Astrocyte (in vitro differentiated cells and primary cell): ENCODE measurements around the gene FBXO22. TPM values are rescaled to one million over a fixed set of nuclear protein-coding genes. Genes with fewer than 3 reads are reported as not detected.

Experiments used
- DNase-seq: peaks from one replicate; pipeline ENCODE4 v3.0.0-alpha.2; 2010; ENCODE audit warnings: low read depth
- FAIRE-seq: peaks from 2 replicates; lab custom pipeline; 2011; peaks lifted over from hg19 to GRCh38; lab: Jason Lieb, UNC
- H2AFZ ChIP-seq: 2 replicates; pipeline ENCODE4 v1.6.0; 2012; ENCODE audit warnings: low read depth, low read length, inconsistent platforms
- H3K27ac ChIP-seq: 2 replicates; pipeline ENCODE4 v1.5.1; 2011; ENCODE audit warnings: low read depth, low read length, inconsistent platforms
- H3K27me3 ChIP-seq: 2 replicates; pipeline ENCODE4 v1.6.0; 2011; ENCODE audit warnings: low read length, inconsistent platforms; ENCODE audit not compliant: insufficient read depth
- H3K36me3 ChIP-seq: 2 replicates; pipeline ENCODE4 v1.5.1; 2011; ENCODE audit warnings: low read length, inconsistent platforms; ENCODE audit not compliant: insufficient read depth
- H3K4me1 ChIP-seq: 2 replicates; pipeline ENCODE4 v1.5.1; 2011; ENCODE audit warnings: low read length, inconsistent platforms; ENCODE audit not compliant: insufficient read depth
- H3K4me2 ChIP-seq: 2 replicates; pipeline ENCODE4 v1.6.0; 2012; ENCODE audit warnings: low read length, inconsistent platforms
- H3K4me3 ChIP-seq: 2 replicates; pipeline ENCODE4 v1.5.1; 2011; ENCODE audit warnings: low read depth, mild to moderate bottlenecking, low read length, inconsistent platforms; ENCODE audit not compliant: insufficient read depth
- H3K79me2 ChIP-seq: 2 replicates; pipeline ENCODE4 v1.6.0; 2012; ENCODE audit warnings: mild to moderate bottlenecking, low read length, inconsistent platforms; ENCODE audit not compliant: insufficient read depth
- H3K9ac ChIP-seq: 2 replicates; pipeline ENCODE4 v1.6.0; 2012; ENCODE audit warnings: mild to moderate bottlenecking, low read length, inconsistent platforms
- H3K9me3 ChIP-seq: 2 replicates; pipeline ENCODE4 v1.5.1; 2012; ENCODE audit warnings: low read depth, mild to moderate bottlenecking, low read length, inconsistent platforms; ENCODE audit not compliant: insufficient read depth
- H4K20me1 ChIP-seq: 2 replicates; pipeline ENCODE4 v1.6.0; 2012; ENCODE audit warnings: low read length, inconsistent platforms; ENCODE audit not compliant: insufficient read depth
- H3K27ac Mint-ChIP-seq: one replicate; pipeline ENCODE4 v1.8.0; 2021; ENCODE audit warnings: mild to moderate bottlenecking, mixed read lengths; ENCODE audit not compliant: unreplicated experiment
- H3K27me3 Mint-ChIP-seq: one replicate; pipeline ENCODE4 v1.8.0; 2021; ENCODE audit warnings: low read depth, mixed read lengths; ENCODE audit not compliant: unreplicated experiment
- H3K36me3 Mint-ChIP-seq: one replicate; pipeline ENCODE4 v1.8.0; 2021; ENCODE audit warnings: low read depth, mixed read lengths; ENCODE audit not compliant: unreplicated experiment
- H3K4me1 Mint-ChIP-seq: one replicate; pipeline ENCODE4 v1.8.0; 2021; ENCODE audit warnings: low read depth, mixed read lengths; ENCODE audit not compliant: unreplicated experiment
- H3K4me3 Mint-ChIP-seq: one replicate; pipeline ENCODE4 v1.8.0; 2021; ENCODE audit warnings: mild to moderate bottlenecking, moderate library complexity, mixed read lengths; ENCODE audit not compliant: unreplicated experiment
- H3K9me3 Mint-ChIP-seq: one replicate; pipeline ENCODE4 v1.8.0; 2021; ENCODE audit warnings: mild to moderate bottlenecking, mixed read lengths; ENCODE audit not compliant: unreplicated experiment
- EZH2 ChIP-seq: IDR thresholded peaks from 2 replicates; pipeline ENCODE4 v1.6.1; 2012; ENCODE audit warnings: mild to moderate bottlenecking, low read length, inconsistent platforms; ENCODE audit not compliant: insufficient read depth
- total RNA-seq: library from RNA; stranded (reverse); gene quantifications from 2 replicates; pipeline ENCODE4 v1.2.1, GENCODE V29; 2021
- TF ChIP-seq, protein P1 (sequence below): IDR thresholded peaks from 2 replicates; pipeline ENCODE4 v1.5.1; 2011; ENCODE audit warnings: low read depth, mild to moderate bottlenecking, inconsistent platforms, low read length, moderate library complexity; ENCODE audit not compliant: insufficient read depth

The FBXO22 gene
- total RNA-seq, 1 donor from 2014 or later = 69.1 TPM

DNA sequence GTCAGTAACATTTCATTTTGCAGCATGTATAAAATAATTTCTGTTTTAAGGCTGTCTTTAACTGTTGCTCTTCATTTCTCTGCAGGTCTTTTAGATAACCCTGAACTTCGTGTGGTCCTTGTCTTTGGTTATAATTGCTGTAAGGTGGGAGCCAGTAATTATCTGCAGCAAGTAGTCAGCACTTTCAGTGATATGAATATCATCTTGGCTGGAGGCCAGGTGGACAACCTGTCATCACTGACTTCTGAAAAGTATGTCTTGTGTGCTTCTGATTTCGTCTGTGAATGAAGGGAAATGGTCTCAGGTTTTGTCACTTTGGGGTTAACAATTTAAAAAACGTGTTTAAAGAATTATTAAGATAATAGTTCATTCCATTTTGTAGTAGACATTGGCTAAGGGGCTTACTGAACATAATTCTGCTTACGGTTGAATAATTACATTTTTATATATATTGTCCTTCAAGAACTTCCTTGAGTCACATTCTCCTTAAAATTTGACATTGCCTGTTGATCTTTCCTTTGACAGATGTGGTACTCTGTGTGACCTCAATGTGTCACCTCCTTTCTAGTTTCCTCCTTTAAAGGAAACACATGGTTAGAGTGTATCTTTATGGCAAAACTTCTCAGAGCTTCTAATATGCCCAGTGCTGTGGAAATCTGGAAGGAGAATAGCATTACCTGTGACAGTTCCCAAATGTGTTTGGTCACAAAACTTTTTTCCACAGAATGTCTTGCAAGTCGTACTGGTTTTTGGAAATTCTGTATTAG, 26.3 kb downstream of the FBXO22 start:
- H3K27ac ChIP-seq = no peak overlapping the region
- peaks cover 11% of the 10 kb centered on the region for H3K36me3 Mint-ChIP-seq
- H3K4me3 Mint-ChIP-seq = no peak overlapping the region
- no peak overlapping the region for H3K4me3 ChIP-seq
- H3K9me3 ChIP-seq = no peaks in the 10 kb centered on the region
- no peak overlapping the region for H3K27ac Mint-ChIP-seq
- DNase-seq = no peak
- FAIRE-seq = no peak
- no peaks in the 10 kb centered on the region for H3K9me3 Mint-ChIP-seq
- H3K4me2 ChIP-seq = no peak overlapping the region
- no peaks in the 10 kb centered on the region for H3K27me3 ChIP-seq
- no peaks in the 10 kb centered on the region for H3K4me1 ChIP-seq
- H3K36me3 ChIP-seq = peaks cover 18% of the 10 kb centered on the region
- TF ChIP-seq, protein P1, sequence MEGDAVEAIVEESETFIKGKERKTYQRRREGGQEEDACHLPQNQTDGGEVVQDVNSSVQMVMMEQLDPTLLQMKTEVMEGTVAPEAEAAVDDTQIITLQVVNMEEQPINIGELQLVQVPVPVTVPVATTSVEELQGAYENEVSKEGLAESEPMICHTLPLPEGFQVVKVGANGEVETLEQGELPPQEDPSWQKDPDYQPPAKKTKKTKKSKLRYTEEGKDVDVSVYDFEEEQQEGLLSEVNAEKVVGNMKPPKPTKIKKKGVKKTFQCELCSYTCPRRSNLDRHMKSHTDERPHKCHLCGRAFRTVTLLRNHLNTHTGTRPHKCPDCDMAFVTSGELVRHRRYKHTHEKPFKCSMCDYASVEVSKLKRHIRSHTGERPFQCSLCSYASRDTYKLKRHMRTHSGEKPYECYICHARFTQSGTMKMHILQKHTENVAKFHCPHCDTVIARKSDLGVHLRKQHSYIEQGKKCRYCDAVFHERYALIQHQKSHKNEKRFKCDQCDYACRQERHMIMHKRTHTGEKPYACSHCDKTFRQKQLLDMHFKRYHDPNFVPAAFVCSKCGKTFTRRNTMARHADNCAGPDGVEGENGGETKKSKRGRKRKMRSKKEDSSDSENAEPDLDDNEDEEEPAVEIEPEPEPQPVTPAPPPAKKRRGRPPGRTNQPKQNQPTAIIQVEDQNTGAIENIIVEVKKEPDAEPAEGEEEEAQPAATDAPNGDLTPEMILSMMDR = no peak
- TF ChIP-seq EZH2 = no peak
- H3K79me2 ChIP-seq = peaks cover 43% of the 10 kb centered on the region
- H2AFZ ChIP-seq = no peak overlapping the region
- H3K27me3 Mint-ChIP-seq = no peaks in the 10 kb centered on the region
- H3K4me1 Mint-ChIP-seq = peaks cover 14% of the 10 kb centered on the region
- peaks cover 57% of the 10 kb centered on the region for H4K20me1 ChIP-seq
- H3K9ac ChIP-seq = no peak overlapping the region

DNA sequence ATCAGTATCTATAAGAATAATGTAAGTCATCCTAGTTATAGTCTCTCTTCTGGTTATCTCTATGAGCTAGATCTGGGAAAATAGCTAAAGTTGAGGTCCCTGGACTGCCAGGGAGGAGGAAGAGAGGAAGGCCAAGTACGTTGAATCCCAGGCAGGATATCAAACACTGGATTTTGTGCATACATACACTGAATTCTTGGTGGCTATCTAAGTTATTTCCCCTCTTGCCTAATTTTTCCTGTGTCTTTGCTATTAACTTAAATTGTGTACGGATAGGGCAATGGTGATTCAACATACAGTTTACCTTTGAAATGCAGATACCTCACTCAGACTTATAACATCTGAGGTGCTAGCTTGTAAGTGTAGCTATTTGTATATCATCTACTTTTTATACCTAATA, 27.2 kb downstream of the FBXO22 start:
- Histone ChIP-seq H3K9ac (no peak overlapping the region), H3K4me2 (no peak overlapping the region), H2AFZ (no peak overlapping the region), H3K27ac (no peak overlapping the region), H3K4me3 (no peak overlapping the region), H3K27me3 (no peaks in the 10 kb centered on the region), H3K36me3 (peaks cover 18% of the 10 kb centered on the region), H4K20me1 (peaks cover 48% of the 10 kb centered on the region), H3K79me2 (peaks cover 34% of the 10 kb centered on the region), H3K4me1 (no peaks in the 10 kb centered on the region), H3K9me3 (no peaks in the 10 kb centered on the region)
- Mint-ChIP-seq H3K4me3 (no peak overlapping the region), H3K36me3 (peaks cover 11% of the 10 kb centered on the region), H3K9me3 (no peaks in the 10 kb centered on the region), H3K27me3 (no peaks in the 10 kb centered on the region), H3K27ac (no peak overlapping the region), H3K4me1 (peaks cover 10% of the 10 kb centered on the region)
- no peak for FAIRE-seq
- DNase-seq = no peak
- no peak for TF ChIP-seq EZH2

DNA sequence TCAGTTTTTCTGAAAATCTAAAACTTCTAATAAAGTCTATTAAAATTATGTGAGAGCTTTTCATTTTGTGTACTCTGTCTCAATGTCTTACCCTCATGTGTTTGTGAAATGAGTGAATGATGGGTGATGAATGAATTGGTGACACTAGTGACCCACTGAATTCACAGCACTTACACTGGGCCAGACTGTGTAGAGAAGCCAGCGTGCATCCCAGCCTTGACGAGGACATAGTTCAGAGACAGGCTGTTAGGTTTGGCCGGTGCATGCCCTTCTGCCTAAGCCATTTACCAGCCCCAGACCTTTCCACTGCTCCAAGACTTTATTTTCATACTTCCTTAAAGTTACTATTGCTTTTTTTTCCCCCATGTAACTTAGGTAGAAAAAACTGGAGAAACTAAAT, 38.8 kb downstream of the FBXO22 start:
- no peaks in the 10 kb centered on the region for H4K20me1 ChIP-seq
- DNase-seq = no peak

More for the DNA sequence above, 38.8 kb downstream of the FBXO22 start:
- Histone ChIP-seq H3K4me2 (no peak overlapping the region), H3K27me3 (no peaks in the 10 kb centered on the region), H3K4me3 (no peak overlapping the region), H3K27ac (no peak overlapping the region), H3K79me2 (no peaks in the 10 kb centered on the region), H3K4me1 (peaks cover 23% of the 10 kb centered on the region), H2AFZ (no peak overlapping the region), H3K36me3 (peaks cover 14% of the 10 kb centered on the region), H3K9me3 (no peaks in the 10 kb centered on the region), H3K9ac (no peak overlapping the region)
- TF ChIP-seq, protein P1 = no peak
- no peak for TF ChIP-seq EZH2
- no peaks in the 10 kb centered on the region for H3K27me3 Mint-ChIP-seq
- H3K36me3 Mint-ChIP-seq = peaks cover 15% of the 10 kb centered on the region
- no peaks in the 10 kb centered on the region for H3K9me3 Mint-ChIP-seq
- no peak for FAIRE-seq
- H3K27ac Mint-ChIP-seq = no peak overlapping the region
- H3K4me1 Mint-ChIP-seq = peaks cover 21% of the 10 kb centered on the region
- no peak overlapping the region for H3K4me3 Mint-ChIP-seq
